Colonic mucosa (tissue), 2 donors: Measurements from ENCODE around the gene ARL15. TPM values are rescaled to one million over a fixed set of nuclear protein-coding genes. Genes with fewer than 3 reads are reported as not detected.

Experiments
- microRNA-seq: library from miRNA; unstranded; fragments of <30 nt; microRNA quantifications from one replicate; pipeline ENCODE4, GENCODE V29; 2019
- total RNA-seq, 2 donors: library from RNA; stranded (reverse); fragmentation: NEBNext Ultra II Directional in 1 of 2; extraction: Animal tissue kit (Norgen Biotek cat#: 25700) in 1 of 2; gene quantifications; one replicate each; pipeline ENCODE4 v1.2.1, GENCODE V29; 2021
- donor health status: DM: no; HTN: no; CAD: no.
- donor health status: DM: no; HTN: no; CAD: no.

ARL15 gene
- total RNA-seq, 2 donors from 2014 or later, result 18.4 to 35.1 TPM

Small RNA genes within 50 kb of the gene (microRNA-seq; reads per million reads assigned to microRNA genes)
- gene MIR4459 (not detected), gene MIR581 (not detected)

Other genes starting within 250 kb of the ARL15 start
- under 1 TPM in 1 of 2 donors, not detected in 1; 0.77 TPM for gene HSPB3, start 145.1 kb upstream of the ARL15 start, total RNA-seq
- gene SNX18, start 207.2 kb upstream of the ARL15 start, total RNA-seq, result 10 to 100 TPM; 13.4 to 14.4 TPM